ENCODE measurements around the gene UBE2L3.
A peak's percentile ranks its signal among the peaks of the same experiment; 100 is the strongest.
"Not testable (repeated sequence)": the region's sequence is repeated elsewhere in the genome, so short reads cannot be mapped to it uniquely, and the experiment has no call there.

The UBE2L3 gene

GRCh38 chr22:21628386-21629254 lies 61.1 kb downstream of the UBE2L3 start:
- DNase-seq (ENCODE audit: low read depth in 2 of 2), result no peak

- DNase-seq (ENCODE audit: low read depth in 2 of 2), result peak; percentile 55 to 63
Observed at GRCh38 chr22:21629255-21630149, 62.0 kb downstream of the UBE2L3 start, which contains the start of gene YDJC. Gene YDJC, minus strand, starts transcription at chr22:21630022. Its CDS starts 8 bp downstream, at chr22:21630014.

- DNase-seq (ENCODE audit: low read depth in 2 of 2), result no peak
Observed at GRCh38 chr22:21631025-21631424, 63.5 kb downstream of the UBE2L3 start.

GRCh38 chr22:21632237-21632895 lies 64.9 kb downstream of the UBE2L3 start, which contains the start of gene CCDC116:
Gene CCDC116, plus strand, starts transcription at chr22:21632760. Its CDS starts 422 bp downstream, at chr22:21633182.
- no peak for DNase-seq (ENCODE audit: low read depth in 2 of 2)

DNA sequence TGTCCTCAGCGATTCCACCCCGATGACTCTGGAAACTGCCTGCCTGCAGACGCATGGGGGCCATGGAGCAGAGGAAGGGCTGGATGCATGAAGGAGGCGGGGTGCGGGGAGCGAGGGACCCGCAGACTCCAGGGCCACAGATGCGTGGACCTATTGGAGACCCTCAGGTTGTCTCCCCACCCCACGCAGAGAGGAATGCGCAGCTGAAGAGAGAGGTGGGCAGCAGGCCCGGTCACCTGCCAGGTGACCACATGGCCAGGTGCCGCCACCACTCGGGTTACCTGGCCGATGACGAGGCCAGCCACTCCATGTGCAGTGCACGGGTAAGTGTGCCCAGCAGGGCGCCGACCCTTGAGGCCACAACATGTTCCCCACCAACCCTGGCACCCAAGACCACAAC lies 65.4 kb downstream of the UBE2L3 start:
- DNase-seq (ENCODE audit: low read depth in 2 of 2), result no peak

GRCh38 chr22:21633481-21633880 lies 66.0 kb downstream of the UBE2L3 start:
- DNase-seq (ENCODE audit: low read depth in 2 of 2), result no peak

DNA sequence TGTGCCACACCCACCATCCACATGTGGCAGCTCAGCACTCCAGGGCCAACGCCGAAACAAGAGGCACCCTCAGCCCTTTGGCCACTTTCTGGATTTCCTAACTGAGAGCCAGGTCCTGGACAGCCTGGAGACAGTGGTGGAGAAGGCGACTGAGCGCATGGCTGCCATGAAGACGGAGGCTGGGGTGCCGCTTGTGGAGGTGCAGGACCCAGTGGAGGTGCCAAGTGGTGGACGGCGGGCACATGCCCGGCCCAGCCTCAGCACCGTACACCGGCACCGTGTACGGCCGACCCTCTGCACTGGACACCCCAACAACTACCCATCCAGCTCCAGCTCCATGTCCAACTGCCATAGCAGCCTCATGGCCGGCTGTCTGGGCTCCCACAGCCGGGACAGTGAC lies 66.6 kb downstream of the UBE2L3 start:
- no peak for DNase-seq (ENCODE audit: low read depth in 2 of 2)

GRCh38 chr22:21634844-21635243 lies 67.3 kb downstream of the UBE2L3 start:
- DNase-seq (ENCODE audit: low read depth in 2 of 2), result no peak

DNA sequence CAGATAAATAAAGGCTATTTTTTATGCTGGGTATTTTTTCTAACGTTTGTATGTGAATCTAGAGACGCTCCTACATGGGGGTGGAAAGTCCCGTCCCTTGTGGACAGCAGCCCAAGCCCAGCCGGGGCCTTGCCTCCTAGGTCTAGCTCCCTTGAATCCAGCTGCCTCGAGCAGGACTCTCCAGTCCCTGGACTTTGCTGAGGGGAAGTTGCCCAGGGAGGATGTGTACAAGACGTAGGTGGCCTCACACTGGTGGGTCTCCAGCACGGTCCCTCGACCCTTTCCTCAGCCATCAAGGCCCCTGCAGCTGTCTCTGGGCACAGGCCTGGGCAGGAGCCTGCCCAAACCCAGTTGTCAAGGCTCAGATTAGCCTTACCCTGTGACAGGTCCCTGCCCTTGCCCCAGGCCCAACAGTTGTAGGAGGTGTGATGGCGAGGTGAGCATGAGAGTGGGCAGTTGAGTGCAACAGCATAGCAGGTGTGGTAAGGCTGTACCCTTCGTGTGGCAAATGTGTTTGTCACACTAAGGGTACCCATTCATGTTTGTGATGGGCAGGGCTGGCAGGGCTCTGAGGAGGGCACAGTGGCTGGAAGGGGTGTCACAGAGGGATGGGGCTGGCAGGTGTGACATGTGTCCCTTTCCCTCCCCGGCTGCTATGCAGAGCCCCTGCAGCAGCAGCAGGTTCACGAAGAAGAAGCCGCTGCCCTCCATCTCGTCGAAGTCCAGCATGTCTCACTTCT lies 68.4 kb downstream of the UBE2L3 start:
- no peak for DNase-seq (ENCODE audit: low read depth in 2 of 2)

DNA sequence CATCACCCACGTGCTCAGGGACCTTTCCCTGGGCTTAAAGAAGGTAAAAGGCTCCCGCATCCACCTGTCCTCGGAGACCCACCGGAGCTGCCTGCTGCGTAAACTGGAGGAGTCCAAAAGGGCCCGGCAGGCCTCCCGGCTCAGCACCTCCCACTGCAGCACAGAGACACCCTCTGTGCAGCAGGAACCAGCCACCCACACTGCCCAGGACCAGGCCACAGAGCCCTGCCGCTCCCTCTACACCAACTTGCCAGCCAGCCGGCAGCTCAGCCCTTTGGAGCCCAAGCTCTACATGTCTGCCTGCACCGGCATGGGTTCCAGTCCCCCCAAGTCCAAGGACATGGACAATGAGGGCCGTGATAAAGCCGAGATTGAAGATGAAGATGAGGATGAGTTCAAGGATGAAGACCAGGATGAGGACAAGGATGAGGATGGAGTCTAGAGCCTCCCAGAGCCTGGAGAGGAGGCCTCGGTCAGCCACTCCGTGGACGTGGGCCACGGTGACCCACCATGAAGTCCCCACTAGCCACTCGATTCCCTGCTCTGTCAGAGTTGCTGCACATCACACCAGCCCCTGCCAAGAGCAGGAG lies 69.2 kb downstream of the UBE2L3 start:
- no peak for DNase-seq (ENCODE audit: low read depth in 2 of 2)

GRCh38 chr22:21637450-21637849 lies 69.9 kb downstream of the UBE2L3 start:
- not testable (repeated sequence) for DNase-seq (ENCODE audit: low read depth in 2 of 2)

GRCh38 chr22:21639359-21639758 lies 71.8 kb downstream of the UBE2L3 start:
- no peak for DNase-seq (ENCODE audit: low read depth in 2 of 2)

DNA sequence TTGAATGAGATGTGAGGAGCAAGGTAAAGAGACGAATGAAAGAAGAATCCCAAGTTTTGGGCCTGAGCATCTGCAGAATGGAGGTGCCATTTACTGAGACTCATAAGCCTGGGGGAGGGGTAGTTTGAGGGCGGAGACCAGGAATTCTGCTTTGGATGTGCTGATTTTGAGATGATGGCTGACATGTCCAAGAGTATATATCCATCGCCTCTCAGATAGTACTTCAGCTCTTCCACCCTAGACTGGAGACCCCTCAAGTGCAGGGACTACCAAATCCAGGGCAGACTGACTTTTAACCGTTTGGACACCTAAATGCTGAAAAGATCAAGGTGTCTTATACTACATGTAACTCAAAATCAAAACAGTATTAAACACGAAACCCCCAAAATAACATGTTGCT lies 73.3 kb downstream of the UBE2L3 start:
- DNase-seq (ENCODE audit: low read depth in 2 of 2), result no peak

GRCh38 chr22:21641417-21641788 lies 73.9 kb downstream of the UBE2L3 start:
- no peak for DNase-seq (ENCODE audit: low read depth in 2 of 2)

GRCh38 chr22:21641789-21642583 lies 74.5 kb downstream of the UBE2L3 start, which contains the start of gene SDF2L1:
Gene SDF2L1, plus strand, starts transcription at chr22:21642302. Its CDS starts 35 bp downstream, at chr22:21642337.
- DNase-seq (ENCODE audit: low read depth in 2 of 2), result peak; percentile 94 to 97

- DNase-seq (ENCODE audit: low read depth in 2 of 2), result no peak
Observed at GRCh38 chr22:21642584-21643448, 75.3 kb downstream of the UBE2L3 start.

DNA sequence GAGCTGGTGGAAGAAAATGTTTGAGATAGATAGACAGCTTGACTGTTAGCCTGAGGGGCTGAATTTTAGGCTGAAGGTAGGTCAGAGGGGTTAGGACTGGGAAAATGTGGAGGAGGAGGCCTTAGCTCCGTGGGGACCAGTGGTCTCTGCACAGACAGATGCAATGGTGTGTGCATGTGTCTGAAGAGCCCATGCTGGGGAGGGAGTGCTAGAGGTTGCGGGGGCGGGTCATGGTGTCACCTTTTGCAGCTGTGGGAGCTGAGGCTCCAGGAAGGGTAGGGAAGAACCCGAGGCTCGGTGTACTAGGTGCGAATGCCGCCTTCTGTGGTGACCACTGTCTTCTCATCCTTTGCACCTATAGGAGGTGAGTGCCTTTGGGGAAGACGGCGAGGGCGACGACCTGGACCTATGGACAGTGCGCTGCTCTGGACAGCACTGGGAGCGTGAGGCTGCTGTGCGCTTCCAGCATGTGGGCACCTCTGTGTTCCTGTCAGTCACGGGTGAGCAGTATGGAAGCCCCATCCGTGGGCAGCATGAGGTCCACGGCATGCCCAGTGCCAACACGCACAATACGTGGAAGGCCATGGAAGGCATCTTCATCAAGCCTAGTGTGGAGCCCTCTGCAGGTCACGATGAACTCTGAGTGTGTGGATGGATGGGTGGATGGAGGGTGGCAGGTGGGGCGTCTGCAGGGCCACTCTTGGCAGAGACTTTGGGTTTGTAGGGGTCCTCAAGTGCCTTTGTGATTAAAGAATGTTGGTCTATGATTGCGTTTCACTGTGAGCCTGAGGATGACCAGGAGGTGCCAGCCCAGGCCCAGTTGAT lies 76.2 kb downstream of the UBE2L3 start:
- no peak for DNase-seq (ENCODE audit: low read depth in 2 of 2)

DNA sequence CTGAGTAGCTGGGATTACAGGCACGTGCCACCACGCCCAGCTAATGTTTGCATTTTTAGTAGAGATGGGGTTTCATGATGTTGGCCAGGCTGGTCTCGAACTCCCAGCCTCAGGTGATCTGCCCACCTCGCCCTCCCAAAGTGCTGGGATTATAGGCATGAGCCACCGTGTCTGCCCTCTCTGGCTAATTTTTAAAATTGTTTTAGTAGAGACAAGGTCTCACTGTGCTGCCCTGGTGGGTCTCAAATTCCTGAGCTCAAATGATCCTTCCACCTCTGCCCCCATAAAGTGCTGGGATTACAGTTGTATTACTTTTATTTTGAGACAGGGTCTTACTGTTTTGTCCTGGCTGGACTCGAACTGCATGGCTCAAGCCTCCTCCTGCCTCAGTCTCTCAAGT lies 78.0 kb downstream of the UBE2L3 start:
- DNase-seq (ENCODE audit: low read depth in 2 of 2), result not testable (repeated sequence)

All from fibroblast of skin of left biceps (primary cell).